Measurements from ENCODE around the gene EHHADH.

EHHADH gene

GRCh38 chr3:185215873-185216606, 37.8 kb downstream of the EHHADH start:
- no peak overlapping the region for H3K27ac ChIP-seq (ENCODE audit: low read length)
- no peaks in the 10 kb centered on the region; the same call in 1 of the 2 replicates for H3K4me1 ChIP-seq (ENCODE audit: control insufficient read depth, insufficient read depth, low read length)
- no peak for DNase-seq (ENCODE audit: low read depth, low spot score)
- H3K36me3 ChIP-seq (ENCODE audit: control insufficient read depth, insufficient read depth, low read length): no peaks in the 10 kb centered on the region
- H3K4me3 ChIP-seq (ENCODE audit: low read length): no peak overlapping the region
- no peaks in the 10 kb centered on the region for H3K9me3 ChIP-seq (ENCODE audit: control insufficient read depth, insufficient read depth, low read length)
- H3K27me3 ChIP-seq (ENCODE audit: control insufficient read depth, insufficient read depth, low read length): no peaks in the 10 kb centered on the region
- no CpG with 5 or more reads among the region's 6 CpGs for WGBS (ENCODE audit: insufficient coverage, insufficient read length)

- no peaks in the 10 kb centered on the region; the same call in 1 of the 2 replicates for H3K4me1 ChIP-seq (ENCODE audit: control insufficient read depth, insufficient read depth, low read length)
- no peak for DNase-seq (ENCODE audit: low read depth, low spot score)
- H3K9me3 ChIP-seq (ENCODE audit: control insufficient read depth, insufficient read depth, low read length): no peaks in the 10 kb centered on the region
- H3K27ac ChIP-seq (ENCODE audit: low read length): no peak overlapping the region
- no CpG with 5 or more reads among the region's 5 CpGs for WGBS (ENCODE audit: insufficient coverage, insufficient read length)
- H3K36me3 ChIP-seq (ENCODE audit: control insufficient read depth, insufficient read depth, low read length): no peaks in the 10 kb centered on the region
- no peaks in the 10 kb centered on the region for H3K27me3 ChIP-seq (ENCODE audit: control insufficient read depth, insufficient read depth, low read length)
- no peak overlapping the region for H3K4me3 ChIP-seq (ENCODE audit: low read length)
These were observed 41.3 kb downstream of the EHHADH start for GRCh38 chr3:185212559-185212958.

- no peak overlapping the region for H3K27ac ChIP-seq (ENCODE audit: low read length)
- WGBS (ENCODE audit: insufficient coverage, insufficient read length): no CpG with 5 or more reads among the region's 4 CpGs
- no peaks in the 10 kb centered on the region for H3K27me3 ChIP-seq (ENCODE audit: control insufficient read depth, insufficient read depth, low read length)
- DNase-seq (ENCODE audit: low read depth, low spot score): no peak
- H3K9me3 ChIP-seq (ENCODE audit: control insufficient read depth, insufficient read depth, low read length): no peaks in the 10 kb centered on the region
- no peaks in the 10 kb centered on the region for H3K36me3 ChIP-seq (ENCODE audit: control insufficient read depth, insufficient read depth, low read length)
- H3K4me1 ChIP-seq (ENCODE audit: control insufficient read depth, insufficient read depth, low read length): no peaks in the 10 kb centered on the region; the same call in 1 of the 2 replicates
- no peak overlapping the region for H3K4me3 ChIP-seq (ENCODE audit: low read length)
These were observed 41.8 kb downstream of the EHHADH start for GRCh38 chr3:185212086-185212485.

- H3K4me3 ChIP-seq (ENCODE audit: low read length): no peak overlapping the region
- H3K9me3 ChIP-seq (ENCODE audit: control insufficient read depth, insufficient read depth, low read length): no peaks in the 10 kb centered on the region
- H3K27ac ChIP-seq (ENCODE audit: low read length): no peak overlapping the region
- no peaks in the 10 kb centered on the region for H3K27me3 ChIP-seq (ENCODE audit: control insufficient read depth, insufficient read depth, low read length)
- no peaks in the 10 kb centered on the region for H3K36me3 ChIP-seq (ENCODE audit: control insufficient read depth, insufficient read depth, low read length)
- WGBS (ENCODE audit: insufficient coverage, insufficient read length): no CpG with 5 or more reads among the region's 4 CpGs
- H3K4me1 ChIP-seq (ENCODE audit: control insufficient read depth, insufficient read depth, low read length): no peaks in the 10 kb centered on the region
- no peak for DNase-seq (ENCODE audit: low read depth, low spot score)
These were observed 43.2 kb downstream of the EHHADH start for GRCh38 chr3:185210621-185211142.

GRCh38 chr3:185208823-185209222, 45.0 kb downstream of the EHHADH start:
- H3K27ac ChIP-seq (ENCODE audit: low read length): no peak overlapping the region
- no peaks in the 10 kb centered on the region for H3K36me3 ChIP-seq (ENCODE audit: control insufficient read depth, insufficient read depth, low read length)
- H3K27me3 ChIP-seq (ENCODE audit: control insufficient read depth, insufficient read depth, low read length): no peaks in the 10 kb centered on the region
- no peaks in the 10 kb centered on the region for H3K9me3 ChIP-seq (ENCODE audit: control insufficient read depth, insufficient read depth, low read length)
- DNase-seq (ENCODE audit: low read depth, low spot score): no peak
- H3K4me3 ChIP-seq (ENCODE audit: low read length): no peak overlapping the region
- no peaks in the 10 kb centered on the region for H3K4me1 ChIP-seq (ENCODE audit: control insufficient read depth, insufficient read depth, low read length)
- no CpG with 5 or more reads among the region's 1 CpG for WGBS (ENCODE audit: insufficient coverage, insufficient read length)

GRCh38 chr3:185207931-185208746, 45.7 kb downstream of the EHHADH start:
- WGBS (ENCODE audit: insufficient coverage, insufficient read length): no CpG with 5 or more reads among the region's 6 CpGs

GRCh38 chr3:185207481-185207880, 46.4 kb downstream of the EHHADH start:
- H3K4me1 ChIP-seq (ENCODE audit: control insufficient read depth, insufficient read depth, low read length): no peaks in the 10 kb centered on the region
- no peak for DNase-seq (ENCODE audit: low read depth, low spot score)
- H3K27me3 ChIP-seq (ENCODE audit: control insufficient read depth, insufficient read depth, low read length): no peaks in the 10 kb centered on the region
- H3K4me3 ChIP-seq (ENCODE audit: low read length): no peak overlapping the region
- H3K27ac ChIP-seq (ENCODE audit: low read length): no peak overlapping the region
- no CpG with 5 or more reads among the region's 2 CpGs for WGBS (ENCODE audit: insufficient coverage, insufficient read length)
- H3K36me3 ChIP-seq (ENCODE audit: control insufficient read depth, insufficient read depth, low read length): no peaks in the 10 kb centered on the region
- no peaks in the 10 kb centered on the region for H3K9me3 ChIP-seq (ENCODE audit: control insufficient read depth, insufficient read depth, low read length)

More at GRCh38 chr3:185207931-185208746, 45.7 kb downstream of the EHHADH start:
- no peak for DNase-seq (ENCODE audit: low read depth, low spot score)
- H3K4me3 ChIP-seq (ENCODE audit: low read length): no peak overlapping the region
- no peaks in the 10 kb centered on the region for H3K4me1 ChIP-seq (ENCODE audit: control insufficient read depth, insufficient read depth, low read length)
- H3K27me3 ChIP-seq (ENCODE audit: control insufficient read depth, insufficient read depth, low read length): no peaks in the 10 kb centered on the region
- no peak overlapping the region for H3K27ac ChIP-seq (ENCODE audit: low read length)
- H3K36me3 ChIP-seq (ENCODE audit: control insufficient read depth, insufficient read depth, low read length): no peaks in the 10 kb centered on the region
- H3K9me3 ChIP-seq (ENCODE audit: control insufficient read depth, insufficient read depth, low read length): no peaks in the 10 kb centered on the region

GRCh38 chr3:185205865-185206264, 48.0 kb downstream of the EHHADH start:
- Histone ChIP-seq H3K27ac (ENCODE audit: low read length) (no peak overlapping the region), H3K9me3 (ENCODE audit: control insufficient read depth, insufficient read depth, low read length) (no peaks in the 10 kb centered on the region), H3K4me3 (ENCODE audit: low read length) (no peak overlapping the region), H3K27me3 (ENCODE audit: control insufficient read depth, insufficient read depth, low read length) (no peaks in the 10 kb centered on the region), H3K4me1 (ENCODE audit: control insufficient read depth, insufficient read depth, low read length) (no peaks in the 10 kb centered on the region), H3K36me3 (ENCODE audit: control insufficient read depth, insufficient read depth, low read length) (no peaks in the 10 kb centered on the region)
- no peak for DNase-seq (ENCODE audit: low read depth, low spot score)
- WGBS (ENCODE audit: insufficient coverage, insufficient read length): no CpG with 5 or more reads among the region's 7 CpGs

- Histone ChIP-seq H3K9me3 (ENCODE audit: control insufficient read depth, insufficient read depth, low read length) (no peaks in the 10 kb centered on the region), H3K27ac (ENCODE audit: low read length) (no peak overlapping the region), H3K4me3 (ENCODE audit: low read length) (no peak overlapping the region), H3K4me1 (ENCODE audit: control insufficient read depth, insufficient read depth, low read length) (no peaks in the 10 kb centered on the region), H3K36me3 (ENCODE audit: control insufficient read depth, insufficient read depth, low read length) (no peaks in the 10 kb centered on the region), H3K27me3 (ENCODE audit: control insufficient read depth, insufficient read depth, low read length) (no peaks in the 10 kb centered on the region)
- no peak for DNase-seq (ENCODE audit: low read depth, low spot score)
- no CpG with 5 or more reads among the region's 2 CpGs for WGBS (ENCODE audit: insufficient coverage, insufficient read length)
These were observed 49.0 kb downstream of the EHHADH start for GRCh38 chr3:185204894-185205293.

GRCh38 chr3:185200639-185201038, 53.2 kb downstream of the EHHADH start:
- Histone ChIP-seq H3K9me3 (ENCODE audit: control insufficient read depth, insufficient read depth, low read length) (no peaks in the 10 kb centered on the region), H3K4me3 (ENCODE audit: low read length) (no peak overlapping the region), H3K4me1 (ENCODE audit: control insufficient read depth, insufficient read depth, low read length) (no peaks in the 10 kb centered on the region), H3K27ac (ENCODE audit: low read length) (no peak overlapping the region), H3K27me3 (ENCODE audit: control insufficient read depth, insufficient read depth, low read length) (no peaks in the 10 kb centered on the region), H3K36me3 (ENCODE audit: control insufficient read depth, insufficient read depth, low read length) (no peaks in the 10 kb centered on the region)
- DNase-seq (ENCODE audit: low read depth, low spot score): no peak
- no CpG with 5 or more reads among the region's 5 CpGs for WGBS (ENCODE audit: insufficient coverage, insufficient read length)

Measured in iPS DF 6.9 (cell line).